Measurements from ENCODE around the gene CHFR.
"Not testable (repeated sequence)": the region's sequence is repeated elsewhere in the genome, so short reads cannot be mapped to it uniquely, and the experiment has no call there.

CHFR gene

GRCh38 chr12:132899033-132899432, 11.6 kb upstream of the CHFR start:
- no peak for TF ChIP-seq CTCF (conservative IDR thresholded peaks at IDR 0.05)
- no peak overlapping the region for H3K27ac ChIP-seq

- H3K27ac ChIP-seq, result no peak overlapping the region
- TF ChIP-seq CTCF (conservative IDR thresholded peaks at IDR 0.05), result no peak
Measured at GRCh38 chr12:132888852-132889251, 1.4 kb upstream of the CHFR start.

GRCh38 chr12:132886529-132887477, 602 bp downstream of the CHFR start:
- no peak for TF ChIP-seq CTCF (conservative IDR thresholded peaks at IDR 0.05)
- peak overlapping the region; percentile 93 for H3K27ac ChIP-seq

- peak overlapping the region; percentile 94 for H3K27ac ChIP-seq
- TF ChIP-seq CTCF (conservative IDR thresholded peaks at IDR 0.05), result no peak
Measured at GRCh38 chr12:132881818-132882217, 5.6 kb downstream of the CHFR start.

GRCh38 chr12:132874620-132875019, 12.8 kb downstream of the CHFR start:
- H3K27ac ChIP-seq, result not testable (repeated sequence)

GRCh38 chr12:132874175-132874574, 13.2 kb downstream of the CHFR start:
- H3K27ac ChIP-seq, result no peak overlapping the region
- TF ChIP-seq CTCF (conservative IDR thresholded peaks at IDR 0.05), result no peak

GRCh38 chr12:132873724-132874123, 13.7 kb downstream of the CHFR start:
- TF ChIP-seq CTCF (conservative IDR thresholded peaks at IDR 0.05), result no peak

GRCh38 chr12:132872975-132873421, 14.4 kb downstream of the CHFR start:
- TF ChIP-seq CTCF (conservative IDR thresholded peaks at IDR 0.05), result no peak
- H3K27ac ChIP-seq, result no peak overlapping the region

More at GRCh38 chr12:132873724-132874123, 13.7 kb downstream of the CHFR start:
- H3K27ac ChIP-seq, result no peak overlapping the region

All from VCaP (cell line).